ENCODE measurements around the gene CNPY4. TPM values are rescaled to one million over a fixed set of nuclear protein-coding genes. Genes with fewer than 3 reads are reported as not detected.

CNPY4 gene
- total and polyA plus RNA-seq, 10 of the 15 experiments (the other 5 are each of a cell fraction or from before 2014, with no cell fraction given), result 2.5 to 9.2 (median 6.8) TPM

GRCh38 chr7:100080907-100081534 is 38.4 kb upstream of the CNPY4 start:
- Histone ChIP-seq H3K4me1 (ENCODE audit: control insufficient read depth, insufficient read depth, low read length) (peaks cover 4% of the 10 kb centered on the region), H2AFZ (ENCODE audit: control insufficient read depth, low read depth, low read length) (peak overlapping the region; percentile 85), H3K79me2 (ENCODE audit: control insufficient read depth, insufficient read depth, low read length) (peaks cover 41% of the 10 kb centered on the region), H4K20me1 (ENCODE audit: control insufficient read depth, insufficient read depth) (no peaks in the 10 kb centered on the region), H3K4me3 (peak overlapping the region; percentile 88), H3K4me2 (ENCODE audit: control insufficient read depth, insufficient read depth) (peak overlapping the region; percentile 84), H3K36me3 (ENCODE audit: control insufficient read depth in 2 of 2, insufficient read depth in 2 of 2, low read length in 1 of 2) (peaks cover 0 to 9% of the 10 kb centered on the region in 2 experiments), H3K27me3 (replicated peaks in 1 of 2; ENCODE audit: control insufficient read depth in 2 of 2, insufficient read depth in 2 of 2, low read length in 1 of 2) (no peaks in the 10 kb centered on the region), H3K27ac (ENCODE audit: control insufficient read depth, insufficient read depth) (peak overlapping the region; percentile 89), H3K9ac (ENCODE audit: control insufficient read depth, insufficient read depth, low read length) (peak overlapping the region; percentile 94), H3K9me3 (replicated peaks; ENCODE audit: control insufficient read depth, insufficient read depth, low read length) (no peaks in the 10 kb centered on the region; the same call in 2 of the 3 replicates)
- DNase-seq (ENCODE audit: low read depth, low spot score) (no peak), ATAC-seq (no peak; the same call in 2 of the 3 replicates), FAIRE-seq (no peak)
- SMC1A ChIA-PET (ENCODE audit: uncharacterized antibody, unreplicated experiment), result interaction anchor here (1.0 to 1.6 kb wide), 3 partner anchors 29 to 83 kb away, joined by 3 to 5 read pairs (median 3); no protein-coding TSS in a partner anchor
- POLR2A ChIA-PET, result interaction anchor here (1.0 kb wide), 2 partner anchors 11 to 20 kb away, joined by 3 read pairs; partner anchors contain the start of genes AP4M1 and MCM7
- BruUV-seq (replicated peaks), result TSS peak; percentile 72
- TF ChIP-seq NFIC (IDR thresholded peaks at IDR 0.05; ENCODE audit: low read depth, low read length), result peak; percentile 24; the same call in 1 of the 2 replicates
- no peak for TF ChIP-seq YBX1 (IDR thresholded peaks at IDR 0.05)
- 6% methylated on average over 34 of the region's 34 CpGs for WGBS (ENCODE audit: insufficient coverage, insufficient replicate concordance, low lambda C conversion rate, missing lambda C conversion rate)
- RAD21 ChIA-PET (ENCODE audit: unreplicated experiment), result interaction anchor here (1.4 kb wide), 1 partner anchor 83 kb away, joined by 3 read pairs; no protein-coding TSS in a partner anchor
- intact Hi-C loops (cut with micrococcal nuclease; ENCODE audit: unreplicated experiment), result loop anchor here (1.0 to 10.0 kb wide), 3 partner anchors 64 to 166 kb away; partner anchors contain the start of genes TRIM4 and ZKSCAN1
- CTCF ChIA-PET, result interaction anchor here (1.2 to 1.4 kb wide), 3 partner anchors 31 to 58 kb away, joined by 3 read pairs; no protein-coding TSS in a partner anchor
- in situ Hi-C loops (cut with MboI), result no loop called here

- Histone ChIP-seq H3K36me3 (ENCODE audit: control insufficient read depth in 2 of 2, insufficient read depth in 2 of 2, low read length in 1 of 2) (peaks cover 0 to 5% of the 10 kb centered on the region in 2 experiments; a peak in 3 of 4 replicates), H3K27me3 (replicated peaks in 1 of 2; ENCODE audit: control insufficient read depth in 2 of 2, insufficient read depth in 2 of 2, low read length in 1 of 2) (no peaks in the 10 kb centered on the region), H3K9me3 (replicated peaks; ENCODE audit: control insufficient read depth, insufficient read depth, low read length) (no peaks in the 10 kb centered on the region; the same call in 2 of the 3 replicates), H3K9ac (ENCODE audit: control insufficient read depth, insufficient read depth, low read length) (peak within 1 kb of the TSS; percentile 94), H3K27ac (ENCODE audit: control insufficient read depth, insufficient read depth) (peak within 1 kb of the TSS; percentile 89), H2AFZ (ENCODE audit: control insufficient read depth, low read depth, low read length) (peak within 1 kb of the TSS; percentile 85), H4K20me1 (ENCODE audit: control insufficient read depth, insufficient read depth) (no peaks in the 10 kb centered on the region), H3K4me1 (ENCODE audit: control insufficient read depth, insufficient read depth, low read length) (peaks cover 4% of the 10 kb centered on the region), H3K4me2 (ENCODE audit: control insufficient read depth, insufficient read depth) (peak within 1 kb of the TSS; percentile 84), H3K4me3 (peak within 1 kb of the TSS; percentile 88), H3K79me2 (ENCODE audit: control insufficient read depth, insufficient read depth, low read length) (peaks cover 41% of the 10 kb centered on the region)
- ChIA-PET CTCF (interaction anchor here (1.0 to 1.4 kb wide), 13 partner anchors 10 to 168 kb away, joined by 3 to 15 read pairs (median 4); partner anchors contain the start of genes MBLAC1 and ZKSCAN1), SMC1A (ENCODE audit: uncharacterized antibody, unreplicated experiment) (interaction anchor here (1.0 to 1.6 kb wide), 9 partner anchors 19 to 168 kb away, joined by 3 to 11 read pairs (median 4); partner anchors contain the start of genes AP4M1, LAMTOR4 and MCM7), RAD21 (ENCODE audit: unreplicated experiment) (interaction anchor here (0.9 to 1.4 kb wide), 9 partner anchors 10 to 397 kb away, joined by 3 to 23 read pairs (median 4); partner anchors contain the start of genes AP4M1, MCM7, TRIM4 and TSC22D4), POLR2A (interaction anchor here (1.0 to 1.6 kb wide), 6 partner anchors 12 to 39 kb away, joined by 3 to 15 read pairs (median 4); partner anchors contain the start of genes AP4M1, MCM7 and ZSCAN21)
- BruUV-seq (replicated peaks), result no TSS peak
- DNase-seq (ENCODE audit: low read depth, low spot score), result peak; percentile 97
- WGBS (ENCODE audit: insufficient coverage, insufficient replicate concordance, low lambda C conversion rate, missing lambda C conversion rate), result under 1% methylated on average over 54 of the region's 55 CpGs
- FAIRE-seq, result peak; percentile 100
- in situ Hi-C loops (cut with MboI) (no loop called here), intact Hi-C loops (cut with micrococcal nuclease; ENCODE audit: unreplicated experiment) (loop anchor here (1.0 to 10.0 kb wide), 6 partner anchors 20 to 167 kb away; partner anchors contain the start of genes AP4M1, LAMTOR4, MBLAC1 and MCM7)
- peak; percentile 90 for ATAC-seq
- TF ChIP-seq POU2F2 (IDR thresholded peaks at IDR 0.05; ENCODE audit: borderline replicate concordance, low read depth, low read length) (peak; percentile 67; the same call in 1 of the 3 replicates), PAX8 (IDR thresholded peaks at IDR 0.05) (no peak), SIX5 (IDR thresholded peaks at IDR 0.05; ENCODE audit: low read depth, low read length, severe bottlenecking) (peak; percentile 62), ZNF592 (IDR thresholded peaks at IDR 0.05) (peak; percentile 78; the same call in 1 of the 2 replicates), JUND (IDR thresholded peaks at IDR 0.05; ENCODE audit: low read depth, low read length) (peak; percentile 60; the same call in 1 of the 2 replicates), SREBF2 (IDR thresholded peaks at IDR 0.05; ENCODE audit: low read length) (peak; percentile 74), ZNF622 (IDR thresholded peaks at IDR 0.05) (no peak), NR2F1 (conservative IDR thresholded peaks at IDR 0.05) (peak; percentile 73)
Observed at GRCh38 chr7:100081535-100082102, 37.8 kb upstream of the CNPY4 start, which contains the start of gene ZNF3. ZNF3 (minus strand) TSS chr7:100081723; CDS start chr7:100077357, 4,366 bp downstream.

All from GM12878 (cell line).